GM19455 (cell line): ENCODE results near the gene ZSWIM6.

Experiments used
- ATAC-seq: cut with Tn5 transposase; IDR thresholded peaks from one replicate; pipeline ENCODE4 v1.9.1; 2021; ENCODE audit not compliant: unreplicated experiment

The ZSWIM6 gene

DNA sequence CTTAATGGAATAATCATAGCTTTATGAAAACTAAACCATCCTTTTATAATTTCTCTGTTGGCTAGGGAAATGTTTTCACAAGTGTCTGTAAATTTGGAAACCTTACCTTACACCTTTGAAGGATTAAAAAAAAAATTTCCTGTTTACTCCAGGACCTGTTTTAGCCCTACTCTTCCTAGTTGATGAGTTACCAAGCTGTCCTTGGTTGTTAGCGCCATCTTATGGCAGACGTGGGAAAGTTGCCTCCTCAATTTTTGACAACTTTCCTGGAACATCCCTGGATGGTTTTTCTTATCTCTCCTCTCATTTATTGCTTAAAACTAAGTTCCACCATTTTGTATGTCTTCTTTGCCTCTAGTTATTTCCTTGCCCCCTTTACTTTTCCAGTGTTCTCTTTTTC, 25.7 kb downstream of the ZSWIM6 start:
- ATAC-seq: no peak

DNA sequence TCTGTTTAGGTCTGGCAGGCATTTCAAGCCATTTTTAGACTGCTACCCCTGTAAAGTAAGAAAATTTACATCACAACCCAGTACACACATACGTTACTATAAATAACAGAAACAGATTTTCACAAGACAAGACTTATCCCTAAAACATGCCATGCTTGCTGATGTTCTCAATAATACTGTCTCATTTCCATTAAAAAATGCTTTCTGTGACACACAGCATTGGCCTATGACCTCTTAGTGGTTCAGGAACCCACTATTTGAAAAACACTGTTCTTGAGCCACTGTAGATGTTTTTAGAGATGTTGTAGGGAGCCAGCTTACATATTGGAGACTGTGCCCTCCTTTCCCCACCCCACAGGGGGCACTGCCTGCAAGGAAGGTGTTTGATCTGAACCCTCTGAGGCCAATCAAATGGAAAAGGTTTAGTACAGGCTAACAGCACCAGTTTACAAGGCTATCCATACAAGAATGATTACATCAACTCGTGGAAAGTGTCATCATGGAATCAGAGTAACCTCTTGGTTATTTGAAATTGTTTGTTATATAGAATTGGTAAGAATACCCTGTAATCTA, 30.8 kb downstream of the ZSWIM6 start:
- ATAC-seq: no peak

DNA sequence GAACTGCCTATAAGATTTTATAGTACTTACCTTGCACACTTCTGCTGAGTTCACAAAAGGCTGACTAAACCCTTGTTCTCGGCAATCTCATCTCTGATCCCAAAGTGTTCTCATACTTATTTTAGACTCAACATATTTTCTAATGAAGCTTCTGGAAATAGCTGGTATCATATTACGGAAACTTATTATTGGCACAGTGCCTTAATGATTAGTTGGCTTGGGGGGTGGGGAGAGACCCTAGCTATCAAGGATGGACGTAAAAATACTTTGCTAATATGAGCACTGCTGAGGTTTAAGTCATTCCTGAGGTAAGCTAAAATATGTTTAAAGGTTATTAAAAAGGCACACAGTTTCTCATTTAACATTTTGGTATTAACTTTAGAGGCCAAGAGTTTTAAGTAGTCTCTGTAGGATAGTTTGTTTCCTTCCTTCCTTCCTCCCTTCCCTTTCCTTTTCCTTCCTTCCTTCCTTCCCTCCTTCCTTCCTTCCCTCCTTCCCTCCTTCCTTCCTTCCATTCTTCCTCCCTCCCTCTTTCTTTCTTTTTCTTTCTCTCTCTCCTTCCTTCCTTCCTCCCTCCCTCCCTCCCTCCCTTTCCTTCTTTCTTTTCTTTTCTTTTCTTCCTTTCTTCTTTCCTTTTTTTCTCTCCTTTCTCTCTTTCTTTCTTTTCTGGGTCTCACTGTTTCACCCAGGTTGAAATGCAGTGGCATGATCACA, 31.5 kb downstream of the ZSWIM6 start:
- ATAC-seq: no peak

DNA sequence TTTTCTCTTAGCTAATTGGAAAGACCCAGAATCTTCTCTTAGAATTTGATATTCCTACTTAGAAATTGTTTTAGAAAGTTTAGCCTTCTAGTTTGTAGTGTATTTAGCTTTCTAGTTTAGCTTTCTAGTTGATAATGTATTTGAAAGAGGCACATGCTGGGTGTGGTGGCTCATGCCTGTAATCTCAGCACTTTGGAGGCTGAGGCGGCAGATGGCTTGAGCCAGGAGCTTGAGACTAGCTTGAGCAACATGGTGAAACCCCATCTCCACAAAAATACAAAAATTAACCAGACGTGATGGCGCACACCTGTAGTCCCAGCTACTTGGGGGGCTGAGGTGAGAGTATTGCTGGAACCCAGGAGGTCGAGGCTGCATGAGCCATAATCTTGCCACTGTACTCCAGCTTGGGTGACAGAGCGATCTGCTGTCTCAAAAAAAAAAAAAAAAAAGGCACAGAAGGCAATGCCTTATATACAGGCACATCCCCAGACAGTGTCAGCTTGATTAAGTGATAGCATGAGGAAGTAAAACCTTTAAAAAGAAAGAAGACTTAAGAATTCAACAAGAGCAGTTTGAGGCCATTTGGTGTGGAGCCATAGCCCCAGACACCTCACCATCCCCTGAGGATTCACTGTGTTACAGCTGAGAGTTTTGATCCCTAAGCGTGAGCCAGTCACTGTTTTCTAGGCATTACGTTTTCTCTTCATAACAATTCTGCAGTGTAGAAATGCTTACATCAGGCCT, 34.6 kb downstream of the ZSWIM6 start:
- no peak for ATAC-seq

DNA sequence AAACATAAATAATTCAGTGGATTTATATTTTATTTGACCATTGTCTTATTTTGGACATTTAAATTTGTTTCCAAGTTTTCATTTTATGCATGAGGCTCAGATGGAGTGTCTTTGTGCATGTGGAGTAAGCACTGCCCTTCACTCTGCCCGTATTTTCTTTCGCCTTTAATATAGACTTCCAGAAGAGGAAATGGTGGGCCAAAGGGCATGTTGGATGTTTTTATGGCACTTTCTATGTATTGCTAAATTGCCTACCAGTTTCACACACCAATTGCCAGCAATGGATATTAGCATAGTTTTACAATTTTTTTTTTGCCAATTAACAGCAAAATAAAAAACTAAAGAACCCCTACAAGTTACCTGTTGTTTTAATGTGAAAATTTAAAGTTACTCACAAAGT, 38.4 kb downstream of the ZSWIM6 start:
- ATAC-seq: no peak

DNA sequence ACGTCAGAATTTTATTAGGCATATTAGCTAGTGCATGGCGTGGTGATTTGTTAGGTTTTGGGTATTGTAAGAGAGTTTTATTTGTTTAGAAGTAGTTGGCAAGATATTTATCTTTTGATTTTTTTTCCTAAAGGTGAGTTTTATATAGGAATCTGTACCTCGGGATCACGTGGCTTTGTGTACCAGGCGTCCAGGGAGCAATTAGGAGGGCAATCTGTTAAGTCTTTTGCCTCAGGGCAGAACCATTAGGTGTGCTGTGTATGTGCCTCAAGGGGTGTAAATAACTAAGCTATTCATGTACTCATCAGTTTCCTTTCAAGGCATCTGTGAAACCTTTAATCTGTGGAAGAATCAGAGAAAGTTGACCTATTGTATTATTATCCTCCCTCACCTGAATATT, 39.4 kb downstream of the ZSWIM6 start:
- ATAC-seq: no peak

DNA sequence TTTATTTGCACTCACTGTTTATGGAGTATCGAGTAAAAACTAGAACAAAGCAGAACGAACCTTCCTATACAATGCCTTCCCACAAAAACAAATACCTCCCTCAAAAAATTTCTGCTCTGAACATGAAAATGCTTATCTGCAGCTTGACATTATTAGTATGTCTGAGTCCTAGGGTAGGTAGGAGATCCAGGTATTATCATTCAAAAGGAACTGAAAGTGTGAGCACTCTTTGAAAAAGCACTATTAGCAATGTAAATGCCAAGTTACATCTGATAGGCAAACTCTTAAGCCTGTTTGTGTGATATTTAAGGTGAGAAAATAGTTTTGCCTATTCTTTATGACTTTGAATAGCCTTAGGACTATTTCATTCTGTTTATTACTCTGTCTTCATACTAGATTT, 47.6 kb downstream of the ZSWIM6 start:
- ATAC-seq: no peak

DNA sequence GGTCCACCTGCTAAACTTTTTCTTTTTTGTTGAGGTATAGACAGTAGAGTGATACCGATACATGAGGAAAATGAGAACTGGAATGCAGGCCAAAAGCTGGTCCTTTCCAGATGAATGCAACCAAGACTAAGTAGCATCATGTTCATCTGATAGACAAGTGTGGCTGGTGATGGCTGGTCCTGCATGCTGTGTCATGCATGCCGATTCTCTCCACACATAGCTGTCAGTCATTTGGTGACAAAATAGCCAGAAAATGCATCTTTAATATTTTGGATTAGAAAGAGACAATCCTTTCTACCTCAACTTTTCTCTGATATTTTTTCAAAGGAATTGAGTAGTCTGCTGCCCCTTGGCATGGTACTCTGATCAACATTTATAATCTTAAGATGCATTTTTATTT, 49.9 kb downstream of the ZSWIM6 start:
- ATAC-seq: no peak

DNA sequence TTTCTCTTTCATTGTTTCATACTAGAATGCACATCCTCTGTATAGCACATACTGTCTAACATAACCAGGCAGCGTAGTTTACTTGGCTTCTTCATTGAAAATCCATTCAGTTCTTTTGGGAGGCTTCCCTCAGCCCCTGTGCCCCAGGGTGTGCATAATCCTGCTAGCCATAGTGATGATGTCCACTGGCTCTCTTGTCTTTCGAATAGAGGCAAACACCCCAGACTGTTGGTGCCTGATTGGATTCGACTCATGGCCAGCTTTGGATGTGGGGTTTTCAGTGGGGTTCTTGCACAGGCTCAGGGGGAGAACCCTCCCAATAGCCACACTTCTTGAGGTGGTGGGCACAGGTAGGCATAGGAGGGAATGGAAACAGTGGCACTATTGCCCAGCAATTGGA, 53.6 kb downstream of the ZSWIM6 start:
- no peak for ATAC-seq

DNA sequence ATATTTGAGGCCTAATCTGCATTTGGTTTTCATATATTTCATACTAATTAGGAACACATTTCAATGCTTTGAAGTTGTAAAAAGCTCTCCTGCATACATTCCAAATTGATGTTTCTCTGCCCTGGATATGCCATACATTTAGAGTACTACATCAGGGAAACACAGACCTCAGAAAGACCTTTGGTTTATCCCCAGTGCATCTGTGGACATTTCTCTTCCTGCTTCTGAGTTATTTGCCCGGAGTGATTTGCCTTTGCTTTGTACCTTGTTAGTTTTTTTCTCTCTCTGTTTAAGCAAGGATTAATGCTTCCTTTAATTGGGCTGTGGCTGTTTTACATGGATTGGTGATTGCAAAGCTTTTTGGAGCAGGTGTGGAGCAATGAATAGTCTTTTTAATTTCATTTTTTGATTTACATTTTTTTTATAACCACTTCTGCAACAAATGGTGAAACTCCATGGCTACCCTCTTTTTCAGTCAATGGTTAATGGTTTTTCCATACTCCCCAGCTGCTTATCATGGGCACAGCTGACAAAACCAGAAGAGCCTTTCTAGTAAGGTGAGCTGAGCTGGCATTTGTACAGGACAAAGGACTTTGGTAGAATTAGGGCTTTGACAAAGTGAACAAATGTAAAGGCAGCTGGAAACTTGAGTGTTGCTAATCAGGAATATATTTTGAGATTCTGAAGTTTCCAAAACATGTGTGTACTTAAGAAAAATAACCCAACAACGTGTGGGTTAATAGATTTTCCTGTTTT, 54.2 kb downstream of the ZSWIM6 start:
- ATAC-seq: no peak

DNA sequence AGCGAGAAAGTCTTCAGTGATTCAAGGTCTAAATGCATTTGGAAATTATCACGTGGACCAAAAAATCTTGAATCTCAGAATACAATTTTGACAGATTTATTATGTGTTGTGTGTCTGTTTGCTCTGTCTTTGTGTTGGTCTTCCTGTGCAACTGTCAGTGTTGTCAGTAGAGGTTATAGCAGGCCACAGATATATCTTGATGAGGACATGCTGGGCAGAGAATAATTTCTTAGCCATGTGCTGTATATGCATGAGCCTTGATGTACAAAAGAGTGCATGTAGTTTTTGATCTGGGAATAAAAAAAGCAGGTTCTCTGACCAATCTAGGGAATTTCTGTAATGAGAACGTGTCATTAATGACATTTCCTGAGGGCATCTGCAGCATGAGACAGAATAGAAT, 57.6 kb downstream of the ZSWIM6 start:
- no peak for ATAC-seq

DNA sequence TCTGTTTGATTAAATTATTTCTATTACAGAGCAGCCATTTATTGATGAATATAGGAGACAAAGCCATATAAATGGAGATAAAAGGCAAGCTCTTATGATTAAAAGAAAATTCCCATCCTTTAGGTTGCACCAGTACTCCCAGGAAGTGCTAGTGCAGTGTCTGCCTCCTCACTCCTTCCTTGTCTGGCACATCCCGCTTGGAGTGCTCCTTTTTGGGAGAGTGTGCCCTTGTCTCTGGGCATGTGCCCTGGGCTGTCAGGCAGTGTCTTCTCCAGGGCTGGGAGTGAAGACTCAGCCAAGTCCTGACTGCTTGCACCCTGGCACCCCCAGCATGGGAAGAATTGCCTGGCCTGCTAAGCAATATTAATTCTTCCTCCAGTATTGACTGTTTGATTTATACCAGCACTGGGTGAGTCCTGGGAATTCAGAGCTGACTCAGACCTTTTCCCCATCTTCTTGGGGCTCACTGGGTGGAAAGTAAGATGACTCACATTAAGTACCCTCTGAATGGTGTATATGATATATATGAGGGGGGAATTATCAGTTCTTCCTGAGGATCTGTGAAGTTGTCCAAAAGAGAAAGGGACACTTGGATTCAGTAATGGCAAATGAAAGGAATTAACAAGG, 62.1 kb downstream of the ZSWIM6 start:
- ATAC-seq: no peak

DNA sequence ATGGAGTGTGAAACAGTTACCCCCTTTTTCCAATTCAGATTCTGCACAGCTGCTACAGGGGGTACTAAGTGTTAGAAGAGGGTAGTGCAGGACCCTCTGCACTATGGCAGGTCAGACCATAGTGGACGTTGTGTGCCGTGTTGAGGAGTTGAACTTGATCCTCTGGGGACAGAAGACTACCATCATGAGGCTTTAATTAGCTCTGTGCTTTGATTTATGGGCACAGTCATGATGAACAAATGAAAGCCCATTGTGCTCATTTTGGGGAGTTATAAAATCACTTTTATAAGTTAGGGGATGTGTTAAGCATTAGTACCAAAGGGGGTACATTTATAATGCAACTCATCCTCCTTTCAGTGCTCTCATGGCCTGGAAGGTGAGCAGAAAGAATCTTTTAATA, 62.7 kb downstream of the ZSWIM6 start:
- ATAC-seq: no peak

DNA sequence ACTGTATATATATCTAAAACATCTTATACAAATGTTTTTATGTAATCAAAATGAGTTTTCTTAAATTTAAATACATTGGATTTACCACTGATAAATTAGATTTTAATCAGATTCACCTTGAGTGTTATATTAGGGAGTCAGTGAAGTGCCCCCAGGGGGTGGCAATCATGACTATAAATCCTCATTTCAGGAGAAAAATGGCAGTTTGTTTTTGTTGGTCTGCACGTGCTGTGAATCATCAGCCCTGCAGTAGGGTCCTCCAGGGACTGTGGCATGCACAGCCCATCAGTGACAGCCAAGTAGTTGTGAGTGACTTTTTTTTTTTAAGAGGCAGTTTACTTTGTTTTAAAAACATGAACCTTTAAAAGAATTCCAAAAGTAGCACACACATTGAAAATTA, 65.2 kb downstream of the ZSWIM6 start:
- no peak for ATAC-seq

DNA sequence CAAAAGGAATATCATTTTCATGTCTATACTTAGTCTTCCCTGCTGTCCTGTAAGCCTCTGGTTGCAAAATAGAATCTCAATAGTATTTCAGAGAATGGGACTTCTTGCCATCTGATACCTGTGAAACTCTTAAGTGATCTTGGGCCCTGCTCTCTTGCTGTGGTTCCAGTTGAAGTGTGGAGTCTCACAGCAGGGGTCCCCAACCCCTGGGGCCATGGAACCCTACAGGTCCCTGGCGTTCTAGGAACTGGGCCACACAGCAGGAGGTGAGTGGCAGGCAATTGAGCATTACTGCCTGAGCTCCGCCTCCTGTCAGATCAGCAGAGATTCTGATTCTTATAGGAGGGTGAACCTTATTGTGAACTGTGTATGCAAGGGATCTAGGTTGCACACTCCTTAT, 65.9 kb downstream of the ZSWIM6 start:
- ATAC-seq: no peak

DNA sequence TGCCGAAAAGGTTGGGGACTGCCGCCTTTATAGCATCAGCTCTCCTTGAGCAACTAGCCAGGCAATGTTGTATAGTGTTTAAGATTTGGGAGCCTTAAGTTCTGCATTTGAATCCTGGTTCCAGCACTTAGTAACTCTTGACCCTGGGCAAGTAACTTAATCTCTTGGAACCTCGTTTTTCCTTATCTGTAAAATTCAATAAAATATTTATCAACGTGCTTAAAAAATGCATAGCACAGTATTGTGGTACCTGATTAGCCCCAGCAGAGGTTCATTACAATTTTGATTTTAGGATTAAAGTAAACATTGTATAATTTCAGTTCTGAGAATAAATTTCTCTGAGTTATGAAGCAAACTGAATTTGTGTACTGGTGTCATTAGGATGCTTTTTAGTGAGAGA, 66.4 kb downstream of the ZSWIM6 start:
- no peak for ATAC-seq

DNA sequence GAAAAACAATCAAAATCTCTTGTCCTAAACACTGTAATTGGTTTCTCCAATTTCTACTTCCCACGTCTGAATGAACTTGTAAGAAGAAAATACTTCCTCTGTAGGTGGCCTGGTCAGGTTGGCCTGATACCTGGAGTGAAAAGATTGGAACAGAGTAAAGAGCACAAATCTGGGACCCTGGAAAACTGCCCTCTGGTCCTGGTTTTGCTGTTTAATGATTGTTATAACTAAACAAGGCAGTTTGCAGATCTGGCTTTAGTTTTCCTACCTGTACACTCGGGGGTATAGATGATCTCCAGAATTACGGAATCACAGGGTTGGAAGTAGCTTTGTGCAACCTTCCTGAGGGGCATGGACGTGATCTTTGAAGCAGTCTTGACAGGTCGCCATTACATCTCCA, 67.6 kb downstream of the ZSWIM6 start:
- ATAC-seq: no peak

DNA sequence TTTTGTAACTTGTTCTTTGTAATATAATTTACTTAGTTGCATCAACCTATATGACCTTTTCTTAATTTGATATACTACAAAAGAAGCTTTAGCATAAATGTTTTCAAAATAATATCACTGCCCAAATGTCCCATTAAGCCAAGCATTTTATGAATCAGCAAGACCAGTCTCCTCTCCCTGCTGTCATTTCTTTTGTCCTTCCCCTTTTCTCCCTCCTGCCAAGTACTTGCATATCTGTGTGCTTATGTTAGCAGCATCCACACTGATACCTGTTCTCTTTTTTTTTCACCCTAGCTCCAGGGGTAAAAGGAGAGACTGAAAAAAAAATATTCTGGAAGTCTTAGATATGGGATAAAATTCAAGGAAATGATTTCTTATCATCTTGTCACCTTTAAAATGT, 69.7 kb downstream of the ZSWIM6 start:
- no peak for ATAC-seq

DNA sequence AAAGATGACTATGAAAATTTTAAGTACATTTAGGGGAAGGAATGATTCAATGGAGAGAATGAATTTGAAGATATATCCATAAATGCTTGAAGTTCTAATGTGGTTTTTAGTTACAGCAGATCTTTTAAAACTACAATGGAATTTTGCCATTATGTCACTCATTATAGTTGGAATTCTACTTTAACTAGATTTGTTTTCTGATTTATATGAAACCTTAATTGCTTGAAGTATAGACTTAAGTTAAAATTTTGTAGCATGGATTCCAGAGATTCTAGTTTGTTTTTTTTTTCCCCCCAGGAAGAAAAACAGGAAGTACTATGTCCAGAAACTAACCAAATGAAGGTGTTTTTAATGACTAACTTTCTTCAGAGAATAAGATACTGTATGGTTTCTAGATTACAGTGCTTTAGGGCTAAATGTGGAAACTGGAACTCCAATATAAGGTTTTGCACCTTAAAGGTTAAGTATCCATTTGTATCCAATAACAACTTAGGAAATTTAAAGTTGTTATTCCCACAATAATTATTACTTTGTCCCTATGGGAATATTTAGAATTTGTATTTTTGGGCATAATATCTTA, 70.3 kb downstream of the ZSWIM6 start:
- ATAC-seq: no peak

DNA sequence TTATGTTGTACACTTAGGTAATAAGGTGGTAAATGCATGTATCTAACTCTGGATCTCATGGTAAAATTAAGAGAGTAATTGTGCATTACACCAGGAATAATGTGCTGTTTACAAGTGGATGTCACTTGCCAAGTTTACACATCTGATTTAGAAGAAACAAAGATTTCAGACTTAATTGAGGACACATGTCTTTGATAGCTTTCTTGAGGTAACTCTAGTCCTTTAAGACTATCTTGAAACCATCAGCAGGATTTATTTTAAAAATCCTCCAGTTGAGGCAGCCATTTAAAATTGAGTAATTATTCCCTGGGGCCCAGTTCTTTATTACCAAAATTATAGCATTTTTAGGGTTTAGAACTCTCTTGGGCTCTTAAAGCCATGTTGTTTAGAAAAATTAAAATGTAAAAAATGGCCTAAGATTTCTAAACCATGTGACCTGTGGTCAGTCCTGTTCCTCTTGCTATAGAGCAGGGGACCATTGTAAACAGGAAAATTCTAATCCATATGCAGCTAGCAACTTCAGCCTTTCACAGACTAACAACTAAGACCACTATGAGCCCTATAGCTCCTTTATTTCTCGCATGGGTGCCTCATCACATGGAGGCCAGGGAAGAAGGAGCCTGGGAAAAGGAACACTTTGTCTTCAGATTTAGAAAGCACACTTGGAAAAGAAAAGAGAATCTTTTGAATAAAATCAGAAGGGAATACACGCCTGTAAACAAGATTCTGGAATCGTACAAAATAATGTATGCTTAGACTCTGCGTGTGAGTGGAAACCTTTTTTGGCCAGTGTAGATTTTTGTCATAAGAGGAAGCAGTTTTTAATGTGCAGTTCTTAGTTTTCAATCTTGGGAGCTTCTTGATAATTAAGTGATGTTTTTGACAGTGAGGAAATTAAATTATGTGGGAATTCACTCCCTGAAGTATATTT, 71.2 kb downstream of the ZSWIM6 start:
- ATAC-seq: no peak
